Activated naive CD4-positive, alpha-beta T cell treated with anti-CD3 and anti-CD28 coated beads, Interleukin-2, amount 50 U/mL, for 24 hours (primary cell): ENCODE results near the gene SPRING1.

ENCODE experiments used
- H3K27ac Mint-ChIP-seq: one replicate; pipeline ENCODE4 v1.8.0; 2021; ENCODE audit warnings: mild to moderate bottlenecking, mixed read lengths
- H3K27me3 Mint-ChIP-seq: one replicate; pipeline ENCODE4 v1.8.0; 2021; ENCODE audit warnings: mixed read lengths
- H3K36me3 Mint-ChIP-seq: one replicate; pipeline ENCODE4 v1.8.0; 2021; ENCODE audit warnings: mixed read lengths
- H3K4me1 Mint-ChIP-seq: one replicate; pipeline ENCODE4 v1.8.0; 2021; ENCODE audit warnings: mixed read lengths
- H3K4me3 Mint-ChIP-seq: one replicate; pipeline ENCODE4 v1.8.0; 2021; ENCODE audit warnings: mild to moderate bottlenecking, mixed read lengths
- H3K9me3 Mint-ChIP-seq: one replicate; pipeline ENCODE4 v1.8.0; 2021; ENCODE audit warnings: mixed read lengths

Gene SPRING1

GRCh38 chr12:116700066-116700465 lies 37.8 kb downstream of the SPRING1 start:
- H3K27ac Mint-ChIP-seq = no peak overlapping the region
- peaks cover 6% of the 10 kb centered on the region for H3K4me1 Mint-ChIP-seq
- no peaks in the 10 kb centered on the region for H3K9me3 Mint-ChIP-seq
- peaks cover 3% of the 10 kb centered on the region for H3K27me3 Mint-ChIP-seq
- no peaks in the 10 kb centered on the region for H3K36me3 Mint-ChIP-seq
- no peak overlapping the region for H3K4me3 Mint-ChIP-seq

- Mint-ChIP-seq H3K4me3 (no peak overlapping the region), H3K36me3 (no peaks in the 10 kb centered on the region), H3K27me3 (peaks cover 10% of the 10 kb centered on the region), H3K4me1 (peaks cover 7% of the 10 kb centered on the region), H3K27ac (no peak overlapping the region), H3K9me3 (no peaks in the 10 kb centered on the region)
Observed at GRCh38 chr12:116698554-116699075, 39.3 kb downstream of the SPRING1 start.

GRCh38 chr12:116698116-116698515 lies 39.8 kb downstream of the SPRING1 start:
- Mint-ChIP-seq H3K4me3 (no peak overlapping the region), H3K36me3 (no peaks in the 10 kb centered on the region), H3K9me3 (no peaks in the 10 kb centered on the region), H3K27ac (no peak overlapping the region), H3K4me1 (peaks cover 7% of the 10 kb centered on the region), H3K27me3 (peaks cover 11% of the 10 kb centered on the region)

- H3K27ac Mint-ChIP-seq = no peak overlapping the region
- peaks cover 9% of the 10 kb centered on the region for H3K4me1 Mint-ChIP-seq
- H3K36me3 Mint-ChIP-seq = peaks cover 1% of the 10 kb centered on the region
- no peaks in the 10 kb centered on the region for H3K9me3 Mint-ChIP-seq
- H3K27me3 Mint-ChIP-seq = peaks cover 11% of the 10 kb centered on the region
- no peak overlapping the region for H3K4me3 Mint-ChIP-seq
Observed at GRCh38 chr12:116697716-116698115, 40.2 kb downstream of the SPRING1 start.

GRCh38 chr12:116697305-116697704 lies 40.6 kb downstream of the SPRING1 start:
- Mint-ChIP-seq H3K36me3 (peaks cover 1% of the 10 kb centered on the region), H3K4me1 (peaks cover 9% of the 10 kb centered on the region), H3K27ac (no peak overlapping the region), H3K27me3 (peaks cover 11% of the 10 kb centered on the region), H3K9me3 (no peaks in the 10 kb centered on the region), H3K4me3 (no peak overlapping the region)

- H3K9me3 Mint-ChIP-seq = no peaks in the 10 kb centered on the region
- peaks cover 13% of the 10 kb centered on the region for H3K27me3 Mint-ChIP-seq
- peaks cover 1% of the 10 kb centered on the region for H3K36me3 Mint-ChIP-seq
- H3K4me1 Mint-ChIP-seq = peaks cover 9% of the 10 kb centered on the region
- no peak overlapping the region for H3K27ac Mint-ChIP-seq
- H3K4me3 Mint-ChIP-seq = no peak overlapping the region
Observed at GRCh38 chr12:116695464-116695725, 42.5 kb downstream of the SPRING1 start.

- no peak overlapping the region for H3K27ac Mint-ChIP-seq
- H3K9me3 Mint-ChIP-seq = no peaks in the 10 kb centered on the region
- H3K36me3 Mint-ChIP-seq = peaks cover 1% of the 10 kb centered on the region
- H3K4me3 Mint-ChIP-seq = no peak overlapping the region
- H3K4me1 Mint-ChIP-seq = peaks cover 9% of the 10 kb centered on the region
- peaks cover 13% of the 10 kb centered on the region for H3K27me3 Mint-ChIP-seq
Observed at GRCh38 chr12:116694653-116695463, 43.0 kb downstream of the SPRING1 start.

GRCh38 chr12:116693286-116694227 lies 44.3 kb downstream of the SPRING1 start:
- no peaks in the 10 kb centered on the region for H3K9me3 Mint-ChIP-seq
- peaks cover 13% of the 10 kb centered on the region for H3K27me3 Mint-ChIP-seq
- peaks cover 1% of the 10 kb centered on the region for H3K36me3 Mint-ChIP-seq
- H3K27ac Mint-ChIP-seq = no peak overlapping the region
- peaks cover 9% of the 10 kb centered on the region for H3K4me1 Mint-ChIP-seq
- H3K4me3 Mint-ChIP-seq = no peak overlapping the region

GRCh38 chr12:116692605-116693004 lies 45.3 kb downstream of the SPRING1 start:
- H3K27ac Mint-ChIP-seq = no peak overlapping the region
- no peaks in the 10 kb centered on the region for H3K9me3 Mint-ChIP-seq
- H3K36me3 Mint-ChIP-seq = peaks cover 1% of the 10 kb centered on the region
- no peak overlapping the region for H3K4me3 Mint-ChIP-seq
- peaks cover 9% of the 10 kb centered on the region for H3K4me1 Mint-ChIP-seq
- peaks cover 13% of the 10 kb centered on the region for H3K27me3 Mint-ChIP-seq

GRCh38 chr12:116691636-116692035 lies 46.2 kb downstream of the SPRING1 start:
- Mint-ChIP-seq H3K4me1 (peaks cover 9% of the 10 kb centered on the region), H3K9me3 (no peaks in the 10 kb centered on the region), H3K27ac (no peak overlapping the region), H3K4me3 (no peak overlapping the region), H3K36me3 (peaks cover 1% of the 10 kb centered on the region), H3K27me3 (peaks cover 13% of the 10 kb centered on the region)

- H3K36me3 Mint-ChIP-seq = peaks cover 1% of the 10 kb centered on the region
Observed at GRCh38 chr12:116691205-116691604, 46.7 kb downstream of the SPRING1 start.

GRCh38 chr12:116689979-116690744 lies 47.7 kb downstream of the SPRING1 start:
- H3K4me3 Mint-ChIP-seq = no peak overlapping the region

More at GRCh38 chr12:116691205-116691604, 46.7 kb downstream of the SPRING1 start:
- H3K27me3 Mint-ChIP-seq = peaks cover 13% of the 10 kb centered on the region
- no peaks in the 10 kb centered on the region for H3K9me3 Mint-ChIP-seq
- no peak overlapping the region for H3K27ac Mint-ChIP-seq
- no peak overlapping the region for H3K4me3 Mint-ChIP-seq
- H3K4me1 Mint-ChIP-seq = peaks cover 9% of the 10 kb centered on the region

GRCh38 chr12:116689521-116689920 lies 48.3 kb downstream of the SPRING1 start:
- H3K4me3 Mint-ChIP-seq = no peak overlapping the region
- H3K9me3 Mint-ChIP-seq = no peaks in the 10 kb centered on the region
- H3K27me3 Mint-ChIP-seq = peaks cover 9% of the 10 kb centered on the region
- no peak overlapping the region for H3K27ac Mint-ChIP-seq
- H3K36me3 Mint-ChIP-seq = peaks cover 1% of the 10 kb centered on the region
- peaks cover 6% of the 10 kb centered on the region for H3K4me1 Mint-ChIP-seq

More at GRCh38 chr12:116689979-116690744, 47.7 kb downstream of the SPRING1 start:
- H3K9me3 Mint-ChIP-seq = no peaks in the 10 kb centered on the region
- peaks cover 11% of the 10 kb centered on the region for H3K27me3 Mint-ChIP-seq
- H3K27ac Mint-ChIP-seq = no peak overlapping the region
- peaks cover 8% of the 10 kb centered on the region for H3K4me1 Mint-ChIP-seq
- peaks cover 1% of the 10 kb centered on the region for H3K36me3 Mint-ChIP-seq
